ENCODE measurements around the gene DUSP22. TPM values are rescaled to one million over a fixed set of nuclear protein-coding genes. Genes with fewer than 3 reads are reported as not detected.

DUSP22 gene
- total and polyA plus RNA-seq, 2 of the 8 experiments (the other 6 are each of a cell fraction or from before 2014, with no cell fraction given), result 15.5 to 32.4 TPM

DNA sequence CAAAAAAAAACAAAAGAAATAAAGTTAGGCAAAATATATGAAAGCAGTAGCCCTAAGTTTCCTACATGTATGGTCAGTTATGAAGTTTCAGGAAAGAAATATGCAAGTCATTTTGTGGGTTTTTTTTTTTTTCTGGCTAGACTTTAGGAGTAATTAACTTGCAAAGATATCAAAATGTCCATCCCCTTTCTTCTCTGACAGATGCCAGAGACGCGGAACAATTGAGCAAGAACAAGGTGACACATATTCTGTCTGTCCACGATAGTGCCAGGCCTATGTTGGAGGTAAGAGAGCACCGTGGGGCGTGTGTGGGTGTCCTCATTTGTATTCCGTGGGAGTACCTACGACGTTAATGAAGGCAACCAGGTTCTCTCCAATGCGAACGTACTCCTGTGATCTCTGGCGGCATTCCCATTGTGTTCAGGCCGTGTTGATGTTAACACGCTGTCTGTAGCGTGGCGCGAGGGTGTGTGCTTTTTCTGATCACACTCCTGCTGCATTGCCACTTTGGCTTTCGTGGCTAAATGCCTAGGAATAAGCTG lies 19.5 kb downstream of the DUSP22 start (continued):
- TF ChIP-seq SUZ12 (IDR thresholded peaks at IDR 0.05; ENCODE audit: low read length) (no peak), TAF7 (optimal IDR thresholded peaks at IDR 0.05; ENCODE audit: borderline replicate concordance, low read depth, low read length) (no peak), KDM1A (IDR thresholded peaks at IDR 0.05; ENCODE audit: borderline replicate concordance, low read length) (no peak), EP300 (IDR thresholded peaks at IDR 0.05; ENCODE audit: borderline replicate concordance in 1 of 2, low read depth in 2 of 2, low read length in 2 of 2) (no peak), BACH1 (IDR thresholded peaks at IDR 0.05; ENCODE audit: low read length) (no peak)
- TF ChIP-seq, protein P1, sequence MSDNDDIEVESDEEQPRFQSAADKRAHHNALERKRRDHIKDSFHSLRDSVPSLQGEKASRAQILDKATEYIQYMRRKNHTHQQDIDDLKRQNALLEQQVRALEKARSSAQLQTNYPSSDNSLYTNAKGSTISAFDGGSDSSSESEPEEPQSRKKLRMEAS (IDR thresholded peaks at IDR 0.05), result no peak
